ENCODE results near the gene CIDEA. TPM values are rescaled to one million over a fixed set of nuclear protein-coding genes. Genes with fewer than 3 reads are reported as not detected.

Gene CIDEA
- total and polyA plus RNA-seq, 2 donors (not counting 1 experiment from before 2014, with no cell fraction given) = 0.12 to 1.7 TPM

DNA sequence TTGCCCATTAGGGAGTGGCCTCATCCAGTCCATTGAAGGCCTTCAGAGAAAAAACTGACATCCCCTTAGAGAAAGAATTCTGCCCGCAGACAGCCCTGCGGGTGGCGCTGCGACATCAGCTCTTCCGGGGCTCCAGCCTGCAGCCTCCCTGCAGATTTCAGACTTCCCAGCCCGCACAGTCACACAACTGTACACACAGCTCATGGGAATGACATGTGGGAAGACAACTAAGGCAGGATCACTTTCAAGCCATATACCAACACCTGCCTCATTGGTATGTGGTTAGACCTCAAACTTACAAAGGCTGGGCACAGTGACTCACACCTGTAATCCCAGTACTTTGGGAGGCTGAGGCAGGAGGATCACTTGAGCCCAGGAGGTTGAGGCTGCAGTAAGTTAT is 29.1 kb downstream of the CIDEA start:
- no peaks in the 10 kb centered on the region for H3K27me3 ChIP-seq (ENCODE audit: control insufficient read depth, insufficient read depth, low read length)
- no peak overlapping the region for H3K9ac ChIP-seq (ENCODE audit: insufficient read depth, low read length)
- H3K27ac ChIP-seq (ENCODE audit: insufficient read depth, low read length) = no peak overlapping the region
- H3K36me3 ChIP-seq (ENCODE audit: control insufficient read depth, insufficient read depth, low read length) = no peaks in the 10 kb centered on the region
- no peak overlapping the region for H3K4me3 ChIP-seq (replicated peaks in 1 of 4; ENCODE audit: control extremely low read depth in 1 of 4, insufficient read depth in 1 of 4, low read depth in 3 of 4, low read length in 4 of 4)
- H3K4me1 ChIP-seq (ENCODE audit: control insufficient read depth, extremely low read depth, insufficient read depth, low read length) = peaks cover 23% of the 10 kb centered on the region
- H3K4me2 ChIP-seq (ENCODE audit: extremely low read depth, insufficient read depth, low read length) = no peak overlapping the region
- peak; percentile 34 to 73 for DNase-seq (ENCODE audit: low read depth in 2 of 2)
- no peaks in the 10 kb centered on the region for H4K20me1 ChIP-seq (ENCODE audit: control insufficient read depth, extremely low read depth, insufficient read depth, low read length)
- no peak for TF ChIP-seq EZH2 (IDR thresholded peaks at IDR 0.05; ENCODE audit: low read length, missing control alignments)
- TF ChIP-seq, protein P1, sequence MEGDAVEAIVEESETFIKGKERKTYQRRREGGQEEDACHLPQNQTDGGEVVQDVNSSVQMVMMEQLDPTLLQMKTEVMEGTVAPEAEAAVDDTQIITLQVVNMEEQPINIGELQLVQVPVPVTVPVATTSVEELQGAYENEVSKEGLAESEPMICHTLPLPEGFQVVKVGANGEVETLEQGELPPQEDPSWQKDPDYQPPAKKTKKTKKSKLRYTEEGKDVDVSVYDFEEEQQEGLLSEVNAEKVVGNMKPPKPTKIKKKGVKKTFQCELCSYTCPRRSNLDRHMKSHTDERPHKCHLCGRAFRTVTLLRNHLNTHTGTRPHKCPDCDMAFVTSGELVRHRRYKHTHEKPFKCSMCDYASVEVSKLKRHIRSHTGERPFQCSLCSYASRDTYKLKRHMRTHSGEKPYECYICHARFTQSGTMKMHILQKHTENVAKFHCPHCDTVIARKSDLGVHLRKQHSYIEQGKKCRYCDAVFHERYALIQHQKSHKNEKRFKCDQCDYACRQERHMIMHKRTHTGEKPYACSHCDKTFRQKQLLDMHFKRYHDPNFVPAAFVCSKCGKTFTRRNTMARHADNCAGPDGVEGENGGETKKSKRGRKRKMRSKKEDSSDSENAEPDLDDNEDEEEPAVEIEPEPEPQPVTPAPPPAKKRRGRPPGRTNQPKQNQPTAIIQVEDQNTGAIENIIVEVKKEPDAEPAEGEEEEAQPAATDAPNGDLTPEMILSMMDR (conservative IDR thresholded peaks at IDR 0.05 in 1 of 2, IDR thresholded peaks at IDR 0.05 in 1 of 2; ENCODE audit: low read depth in 1 of 2, low read length in 2 of 2) = peak in 1 of 2 donors; percentile 20
- H2AFZ ChIP-seq (ENCODE audit: low read length) = no peak overlapping the region
- no peaks in the 10 kb centered on the region for H3K9me3 ChIP-seq (ENCODE audit: control insufficient read depth, insufficient read depth, low read depth, low read length)
- no peaks in the 10 kb centered on the region for H3K79me2 ChIP-seq (ENCODE audit: control insufficient read depth, insufficient read depth, low read length)

DNA sequence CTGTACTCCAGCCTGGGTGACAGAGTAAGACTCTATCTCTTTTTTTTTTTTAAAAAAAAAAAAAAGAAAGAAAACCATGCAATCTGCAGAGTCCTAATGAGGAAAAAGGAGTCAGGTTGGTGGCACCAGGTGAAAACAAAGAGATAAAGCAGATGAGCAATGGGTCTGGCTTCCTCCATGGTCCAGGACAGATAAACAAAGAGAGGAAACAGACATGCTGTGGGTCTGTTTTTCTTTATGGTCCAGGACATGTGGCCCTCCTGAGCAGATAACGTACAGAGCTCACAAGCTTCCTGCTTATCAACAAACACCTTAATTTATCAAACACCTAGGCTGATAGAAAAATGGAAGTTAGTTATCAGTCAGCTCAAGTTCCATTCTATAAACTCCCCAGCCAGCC is 29.5 kb downstream of the CIDEA start:
- H3K4me3 ChIP-seq (replicated peaks in 1 of 4; ENCODE audit: control extremely low read depth in 1 of 4, insufficient read depth in 1 of 4, low read depth in 3 of 4, low read length in 4 of 4) = no peak overlapping the region
- H3K9ac ChIP-seq (ENCODE audit: insufficient read depth, low read length) = no peak overlapping the region
- H3K4me2 ChIP-seq (ENCODE audit: extremely low read depth, insufficient read depth, low read length) = no peak overlapping the region
- H3K27me3 ChIP-seq (ENCODE audit: control insufficient read depth, insufficient read depth, low read length) = no peaks in the 10 kb centered on the region
- DNase-seq (ENCODE audit: low read depth in 2 of 2) = no peak
- TF ChIP-seq, protein P1 (conservative IDR thresholded peaks at IDR 0.05 in 1 of 2, IDR thresholded peaks at IDR 0.05 in 1 of 2; ENCODE audit: low read depth in 1 of 2, low read length in 2 of 2) = no peak
- no peak for TF ChIP-seq EZH2 (IDR thresholded peaks at IDR 0.05; ENCODE audit: low read length, missing control alignments)
- peaks cover 24% of the 10 kb centered on the region for H3K4me1 ChIP-seq (ENCODE audit: control insufficient read depth, extremely low read depth, insufficient read depth, low read length)
- H3K9me3 ChIP-seq (ENCODE audit: control insufficient read depth, insufficient read depth, low read depth, low read length) = no peaks in the 10 kb centered on the region
- H2AFZ ChIP-seq (ENCODE audit: low read length) = no peak overlapping the region
- H3K27ac ChIP-seq (ENCODE audit: insufficient read depth, low read length) = no peak overlapping the region
- H4K20me1 ChIP-seq (ENCODE audit: control insufficient read depth, extremely low read depth, insufficient read depth, low read length) = no peaks in the 10 kb centered on the region
- H3K79me2 ChIP-seq (ENCODE audit: control insufficient read depth, insufficient read depth, low read length) = no peaks in the 10 kb centered on the region
- H3K36me3 ChIP-seq (ENCODE audit: control insufficient read depth, insufficient read depth, low read length) = no peaks in the 10 kb centered on the region

DNA sequence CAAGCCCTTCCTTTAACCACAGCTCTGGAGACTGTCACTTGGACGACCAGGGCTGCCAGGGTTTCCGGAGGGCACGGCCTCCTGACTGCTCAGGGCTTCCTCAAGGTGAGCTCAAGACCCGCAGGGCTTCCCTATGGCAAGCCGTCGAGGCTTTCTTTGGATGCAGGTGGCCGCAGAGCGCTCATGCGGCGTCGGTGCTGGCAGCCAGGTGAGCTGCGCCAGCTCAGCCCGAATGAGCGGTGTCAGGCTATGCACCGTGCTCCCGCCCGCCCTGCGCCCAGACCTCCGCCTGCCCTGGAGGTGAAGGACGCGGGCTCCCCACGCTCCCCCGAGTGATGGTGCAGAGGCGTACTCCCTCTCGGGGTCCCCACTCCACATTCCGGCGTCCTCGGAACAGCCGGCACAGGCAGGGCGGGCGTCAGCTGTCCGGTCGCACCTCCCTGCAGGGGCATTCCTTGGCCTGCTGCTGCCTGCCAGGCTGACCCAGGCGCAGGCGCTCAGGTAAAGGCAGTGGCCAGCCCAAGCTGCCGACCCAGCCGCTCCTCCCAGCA is 33.0 kb downstream of the CIDEA start:
- Histone ChIP-seq H3K9ac (ENCODE audit: insufficient read depth, low read length) (peak overlapping the region; percentile 66), H2AFZ (ENCODE audit: low read length) (no peak overlapping the region), H3K79me2 (ENCODE audit: control insufficient read depth, insufficient read depth, low read length) (no peaks in the 10 kb centered on the region), H3K27ac (ENCODE audit: insufficient read depth, low read length) (peak overlapping the region; percentile 92), H3K36me3 (ENCODE audit: control insufficient read depth, insufficient read depth, low read length) (no peaks in the 10 kb centered on the region), H3K4me1 (ENCODE audit: control insufficient read depth, extremely low read depth, insufficient read depth, low read length) (peaks cover 13% of the 10 kb centered on the region), H4K20me1 (ENCODE audit: control insufficient read depth, extremely low read depth, insufficient read depth, low read length) (no peaks in the 10 kb centered on the region), H3K27me3 (ENCODE audit: control insufficient read depth, insufficient read depth, low read length) (no peaks in the 10 kb centered on the region), H3K9me3 (ENCODE audit: control insufficient read depth, insufficient read depth, low read depth, low read length) (no peaks in the 10 kb centered on the region), H3K4me2 (ENCODE audit: extremely low read depth, insufficient read depth, low read length) (peak overlapping the region; percentile 82), H3K4me3 (replicated peaks in 1 of 4; ENCODE audit: control extremely low read depth in 1 of 4, insufficient read depth in 1 of 4, low read depth in 3 of 4, low read length in 4 of 4) (peak overlapping the region; percentile 32 to 61 (median 49))
- no peak for DNase-seq (ENCODE audit: low read depth in 2 of 2)
- TF ChIP-seq EZH2 (IDR thresholded peaks at IDR 0.05; ENCODE audit: low read length, missing control alignments) = no peak
- TF ChIP-seq, protein P1 (conservative IDR thresholded peaks at IDR 0.05 in 1 of 2, IDR thresholded peaks at IDR 0.05 in 1 of 2; ENCODE audit: low read depth in 1 of 2, low read length in 2 of 2) = no peak
